ENCODE measurements around the gene KLK14. TPM values are rescaled to one million over a fixed set of nuclear protein-coding genes. Genes with fewer than 3 reads are reported as not detected.

Gene KLK14
- total RNA-seq, 1 experiment from 2014 or later: 0.76 TPM

- no peaks in the 10 kb centered on the region for H3K79me2 ChIP-seq (ENCODE audit: insufficient read depth, low read length)
- H3K9ac ChIP-seq (ENCODE audit: low read length): no peak overlapping the region
- no TSS peak for BruUV-seq (replicated peaks)
- ChIA-PET CTCF (no interaction called here), POLR2A (no interaction called here), RAD21 (ENCODE audit: low non-redundant PET in 1 of 2, low total read pairs in 2 of 2, uncharacterized antibody in 2 of 2, unreplicated experiment in 2 of 2) (no interaction called here)
- H3K9me3 ChIP-seq (ENCODE audit: control insufficient read depth in 1 of 2, insufficient read depth in 1 of 2, low read depth in 1 of 2, low read length in 2 of 2): no peaks in the 10 kb centered on the region
- TF ChIP-seq CEBPB (IDR thresholded peaks at IDR 0.05; ENCODE audit: low read depth) (no peak), EGR1 (IDR thresholded peaks at IDR 0.05; ENCODE audit: low read depth) (no peak), REST (IDR thresholded peaks at IDR 0.05; ENCODE audit: low read depth) (no peak), POLR2AphosphoS5 (IDR thresholded peaks at IDR 0.05; ENCODE audit: low read depth, low read length) (no peak), SRF (IDR thresholded peaks at IDR 0.05; ENCODE audit: low read depth) (no peak), ZNF274 (IDR thresholded peaks at IDR 0.05; ENCODE audit: low read depth, low read length) (no peak), ELF1 (IDR thresholded peaks at IDR 0.05; ENCODE audit: borderline replicate concordance, low read depth) (no peak), FOSL1 (IDR thresholded peaks at IDR 0.05; ENCODE audit: low read depth) (no peak), EZH2phosphoT487 (IDR thresholded peaks at IDR 0.05; ENCODE audit: borderline replicate concordance) (no peak), ZFX (IDR thresholded peaks at IDR 0.05) (no peak)
- H3K36me3 ChIP-seq (ENCODE audit: control insufficient read depth in 1 of 2, insufficient read depth in 2 of 2, low read length in 2 of 2): no peaks in the 10 kb centered on the region
- ATAC-seq: no peak
- peaks cover 2 to 7% of the 10 kb centered on the region in 2 experiments; a peak in 1 of 4 replicates for H3K4me1 ChIP-seq (ENCODE audit: control insufficient read depth in 1 of 2, insufficient read depth in 2 of 2, low read length in 2 of 2)
- no peak overlapping the region for H2AFZ ChIP-seq (ENCODE audit: low read depth, low read length, poor library complexity, severe bottlenecking)
- H3K4me3 ChIP-seq (replicated peaks in 1 of 2; ENCODE audit: low read depth in 1 of 2, low read length in 2 of 2): no peak overlapping the region
- H3K9me2 ChIP-seq (ENCODE audit: insufficient read depth): no peaks in the 10 kb centered on the region
- H3K27me3 ChIP-seq (ENCODE audit: insufficient read depth, low read length): 0 out of 2 replicates have a peak, but pooled peaks cover 4% of the 10 kb centered on the region
- intact Hi-C loops (cut with micrococcal nuclease): no loop called here
- DNase-seq (ENCODE audit: low read depth, low spot score): no peak
- H3K4me2 ChIP-seq (ENCODE audit: low read length): no peak overlapping the region
- no peaks in the 10 kb centered on the region for H4K20me1 ChIP-seq (ENCODE audit: insufficient read depth)
- H3K27ac ChIP-seq (ENCODE audit: low read depth, low read length): no peak overlapping the region
Measured at GRCh38 chr19:51128227-51128626, 45.5 kb upstream of the KLK14 start.

Data from HCT116 (cell line).